Choroid plexus epithelial cell (primary cell): Measurements from ENCODE around the gene SPATA7.

Experiments
- DNase-seq: peaks from one replicate; pipeline ENCODE4 v3.0.0-alpha.2; 2010; ENCODE audit warnings: low read depth
- H3K4me3 ChIP-seq: 2 replicates; pipeline ENCODE4 v1.5.1; 2011; ENCODE audit warnings: low read depth, mild to moderate bottlenecking, control low read depth, low read length, moderate library complexity
- TF ChIP-seq, protein P1 (sequence below): conservative IDR thresholded peaks from 2 replicates; pipeline ENCODE4 v1.5.1; 2011; ENCODE audit warnings: low read depth, mild to moderate bottlenecking, control low read depth, inconsistent platforms, low read length, moderate library complexity

Gene SPATA7

GRCh38 chr14:88479574-88479987 is 94.1 kb downstream of the SPATA7 start:
- TF ChIP-seq, protein P1, sequence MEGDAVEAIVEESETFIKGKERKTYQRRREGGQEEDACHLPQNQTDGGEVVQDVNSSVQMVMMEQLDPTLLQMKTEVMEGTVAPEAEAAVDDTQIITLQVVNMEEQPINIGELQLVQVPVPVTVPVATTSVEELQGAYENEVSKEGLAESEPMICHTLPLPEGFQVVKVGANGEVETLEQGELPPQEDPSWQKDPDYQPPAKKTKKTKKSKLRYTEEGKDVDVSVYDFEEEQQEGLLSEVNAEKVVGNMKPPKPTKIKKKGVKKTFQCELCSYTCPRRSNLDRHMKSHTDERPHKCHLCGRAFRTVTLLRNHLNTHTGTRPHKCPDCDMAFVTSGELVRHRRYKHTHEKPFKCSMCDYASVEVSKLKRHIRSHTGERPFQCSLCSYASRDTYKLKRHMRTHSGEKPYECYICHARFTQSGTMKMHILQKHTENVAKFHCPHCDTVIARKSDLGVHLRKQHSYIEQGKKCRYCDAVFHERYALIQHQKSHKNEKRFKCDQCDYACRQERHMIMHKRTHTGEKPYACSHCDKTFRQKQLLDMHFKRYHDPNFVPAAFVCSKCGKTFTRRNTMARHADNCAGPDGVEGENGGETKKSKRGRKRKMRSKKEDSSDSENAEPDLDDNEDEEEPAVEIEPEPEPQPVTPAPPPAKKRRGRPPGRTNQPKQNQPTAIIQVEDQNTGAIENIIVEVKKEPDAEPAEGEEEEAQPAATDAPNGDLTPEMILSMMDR, result no peak
- no peak overlapping the region for H3K4me3 ChIP-seq
- no peak for DNase-seq

GRCh38 chr14:88481059-88481458 is 95.6 kb downstream of the SPATA7 start:
- DNase-seq, result no peak
- no peak overlapping the region for H3K4me3 ChIP-seq
- TF ChIP-seq, protein P1, result no peak

DNA sequence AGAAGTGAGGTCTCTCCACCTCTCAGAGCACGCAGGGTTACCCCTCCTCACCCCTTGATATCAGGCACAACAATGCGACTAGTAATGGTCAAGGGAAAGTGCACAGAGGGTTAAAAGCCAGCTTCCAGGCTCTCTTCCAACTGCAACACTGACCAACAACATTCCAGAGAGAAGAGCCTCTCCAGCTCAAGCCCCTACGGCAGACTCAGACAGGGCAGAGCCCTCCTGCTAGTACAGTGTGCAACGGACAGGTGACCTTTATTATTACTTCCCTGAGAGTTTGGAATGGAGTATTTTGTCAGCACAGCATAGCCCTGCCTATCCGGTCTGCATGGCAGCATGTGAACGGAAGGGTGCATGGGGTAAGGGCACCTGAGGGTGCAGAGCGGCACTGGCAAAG is 96.3 kb downstream of the SPATA7 start:
- TF ChIP-seq, protein P1, result no peak
- DNase-seq, result peak; percentile 55
- no peak overlapping the region for H3K4me3 ChIP-seq

GRCh38 chr14:88482524-88482923 is 97.1 kb downstream of the SPATA7 start:
- TF ChIP-seq, protein P1, result no peak
- DNase-seq, result no peak
- H3K4me3 ChIP-seq, result no peak overlapping the region
